HG03442 (cell line): ENCODE results near the gene PALB2.
A peak's percentile ranks its signal among the peaks of the same experiment; 100 is the strongest.

ENCODE experiments used
- ATAC-seq: cut with Tn5 transposase; IDR thresholded peaks from one replicate; pipeline ENCODE4 v1.9.1; 2021; ENCODE audit warnings: mild to moderate bottlenecking, moderate library complexity; ENCODE audit not compliant: unreplicated experiment

PALB2 gene

DNA sequence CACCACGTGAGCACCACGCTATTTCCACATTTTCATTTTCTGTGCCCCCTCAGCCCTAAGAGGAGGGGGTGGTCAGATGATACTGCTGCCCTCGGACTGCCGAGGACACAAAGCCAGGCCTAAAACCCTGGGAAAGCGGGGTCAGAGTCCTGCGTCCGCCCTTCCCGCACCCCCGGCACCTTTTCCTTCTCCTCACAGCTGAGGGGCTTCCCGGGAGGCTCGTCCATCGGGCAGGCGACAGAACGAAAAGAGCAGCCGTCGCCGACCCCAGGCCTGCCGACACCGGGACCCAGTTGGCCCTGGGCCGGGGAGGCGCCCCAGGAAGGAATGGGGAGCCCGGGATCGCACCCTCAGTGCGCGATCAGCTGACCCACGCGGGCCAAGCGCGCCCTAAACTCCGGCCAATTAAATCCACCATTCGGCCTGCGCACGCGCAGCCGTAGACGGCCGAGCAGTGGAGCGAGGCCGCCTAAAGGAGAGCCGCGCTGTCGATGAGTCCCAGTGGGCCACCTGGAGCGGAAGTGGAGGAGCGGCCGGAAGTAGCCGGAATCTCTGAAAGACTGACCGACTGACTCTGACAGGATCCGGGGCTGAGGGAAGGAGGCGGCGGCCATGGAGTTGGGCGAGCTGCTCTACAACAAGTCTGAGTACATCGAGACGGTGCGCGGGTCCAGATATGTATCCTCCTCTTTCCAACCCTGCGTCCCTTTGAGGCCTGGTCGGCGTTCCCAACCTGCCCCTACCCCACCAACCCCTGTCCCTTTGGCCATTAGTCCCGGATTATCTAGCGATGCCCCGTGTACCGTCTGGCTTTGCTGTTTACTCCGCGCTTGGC is at the start of gene PALB2, which contains the start of gene DCTN5:
PALB2 (minus strand) TSS at position 380 of the 835 bp plus-strand sequence; CDS start at position 227, 153 bp downstream.
DCTN5 (plus strand) TSS at position 536 of the 835 bp plus-strand sequence; CDS start at position 613, 77 bp downstream.
- ATAC-seq: peak; percentile 94

DNA sequence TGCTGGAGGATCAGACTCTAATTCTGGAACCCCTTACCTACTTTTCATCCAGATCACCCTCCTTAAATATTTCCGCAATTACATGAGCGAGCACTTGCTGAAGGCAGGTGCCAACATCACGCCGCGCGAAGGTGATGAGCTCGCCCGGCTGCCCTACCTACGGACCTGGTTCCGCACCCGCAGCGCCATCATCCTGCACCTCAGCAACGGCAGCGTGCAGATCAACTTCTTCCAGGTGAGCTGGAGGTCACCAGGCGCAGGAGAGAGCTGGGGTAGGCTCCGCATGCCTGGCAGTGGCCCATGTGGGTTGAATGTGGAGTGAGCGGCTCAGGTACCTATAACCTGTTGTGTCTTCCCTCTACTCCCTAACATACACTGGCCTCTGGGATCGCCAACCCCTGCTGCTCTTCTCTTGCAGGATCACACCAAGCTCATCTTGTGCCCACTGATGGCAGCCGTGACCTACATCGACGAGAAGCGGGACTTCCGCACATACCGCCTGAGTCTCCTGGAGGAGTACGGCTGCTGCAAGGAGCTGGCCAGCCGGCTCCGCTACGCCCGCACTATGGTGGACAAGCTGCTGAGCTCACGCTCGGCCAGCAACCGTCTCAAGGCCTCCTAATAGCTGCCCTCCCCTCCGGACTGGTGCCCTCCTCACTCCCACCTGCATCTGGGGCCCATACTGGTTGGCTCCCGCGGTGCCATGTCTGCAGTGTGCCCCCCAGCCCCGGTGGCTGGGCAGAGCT is 48.5 kb upstream of the PALB2 start:
- no peak for ATAC-seq

DNA sequence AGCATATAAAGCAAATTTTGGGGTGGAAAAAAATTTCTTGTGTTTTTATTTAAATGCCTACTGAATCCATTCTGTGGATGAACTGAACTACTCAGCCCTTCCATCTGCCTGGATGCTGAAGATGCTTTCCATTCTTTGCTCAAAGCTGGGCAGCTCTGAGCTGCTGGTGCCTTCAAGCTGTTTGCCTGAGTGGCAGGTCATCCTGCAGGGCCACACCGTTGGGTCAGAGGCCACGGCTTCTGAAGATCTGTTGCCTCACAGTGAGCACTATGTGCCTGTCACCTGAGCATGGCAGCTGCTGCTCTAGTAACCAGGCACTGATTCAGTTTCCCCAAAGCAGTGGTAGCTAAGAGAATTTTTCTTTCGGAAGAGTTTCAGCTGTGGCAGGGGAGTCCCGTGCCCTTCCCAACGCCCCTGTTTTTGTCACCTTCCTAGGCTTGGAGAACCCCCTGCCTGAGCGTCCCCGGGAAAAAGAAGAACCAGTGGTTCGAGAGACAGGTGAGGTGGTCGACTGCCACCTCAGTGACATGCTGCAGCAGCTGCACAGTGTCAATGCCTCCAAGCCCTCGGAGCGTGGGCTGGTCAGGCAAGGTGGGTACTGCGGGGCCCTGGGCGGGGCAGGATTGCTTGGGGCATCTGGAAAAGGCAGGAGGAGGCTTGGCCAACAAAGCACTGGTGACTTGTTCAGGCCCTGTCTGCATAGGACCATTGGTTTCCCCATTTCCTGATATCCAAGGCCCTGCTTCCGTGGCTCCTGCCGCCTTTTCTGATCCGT is 46.1 kb upstream of the PALB2 start:
- ATAC-seq: no peak

DNA sequence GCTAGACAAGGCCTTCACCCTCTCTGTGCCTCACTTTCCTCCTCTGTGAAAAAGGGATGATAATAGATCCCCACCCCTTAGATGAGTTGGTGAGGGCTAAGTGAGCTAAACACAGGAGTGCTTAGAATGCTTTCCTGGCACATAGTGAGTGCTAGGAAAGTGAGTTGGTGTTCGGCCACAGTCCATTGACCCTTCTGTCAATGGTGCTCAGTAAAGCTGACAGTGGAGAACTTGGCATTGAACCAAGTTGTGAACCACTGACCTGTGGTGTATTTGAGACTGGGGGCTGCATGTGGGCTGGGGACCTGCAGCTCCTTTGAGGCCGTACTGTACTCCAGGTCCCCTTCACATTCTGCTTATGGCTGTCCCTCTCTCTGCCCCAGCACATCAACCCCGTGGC is 42.4 kb upstream of the PALB2 start:
- no peak for ATAC-seq

DNA sequence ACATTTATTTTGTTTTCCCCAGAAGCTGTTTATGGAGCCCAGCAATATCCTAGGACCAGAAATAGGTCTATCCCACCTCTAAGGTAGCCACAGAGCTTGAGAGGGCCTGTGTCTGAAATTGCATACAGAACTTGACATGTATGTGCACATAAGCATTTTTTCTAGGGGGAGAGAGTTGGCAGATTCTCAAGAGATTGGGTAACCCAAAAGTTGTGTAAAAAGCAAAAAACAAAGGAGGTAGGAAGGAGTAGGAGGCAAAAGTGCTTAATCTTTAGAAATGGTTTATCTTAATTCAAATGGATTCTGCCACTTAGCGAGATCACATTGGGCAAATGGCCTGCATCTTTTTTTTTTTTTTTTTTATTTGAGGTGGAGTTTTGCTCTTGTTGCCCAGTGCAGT is 41.1 kb upstream of the PALB2 start:
- ATAC-seq: no peak

DNA sequence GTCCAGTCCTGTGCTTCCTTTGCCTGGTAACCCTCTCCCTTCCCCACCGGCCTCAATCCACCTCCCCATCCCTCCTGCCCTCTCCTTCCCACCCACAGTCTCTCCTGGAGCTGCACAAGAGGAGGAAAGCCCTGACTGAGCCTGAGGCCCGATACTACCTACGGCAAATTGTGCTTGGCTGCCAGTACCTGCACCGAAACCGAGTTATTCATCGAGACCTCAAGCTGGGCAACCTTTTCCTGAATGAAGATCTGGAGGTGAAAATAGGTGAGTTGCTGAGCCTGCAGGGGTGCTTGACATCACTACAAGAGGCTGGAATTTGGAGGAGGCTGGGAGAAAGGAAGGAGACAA is 38.9 kb upstream of the PALB2 start:
- ATAC-seq: no peak

DNA sequence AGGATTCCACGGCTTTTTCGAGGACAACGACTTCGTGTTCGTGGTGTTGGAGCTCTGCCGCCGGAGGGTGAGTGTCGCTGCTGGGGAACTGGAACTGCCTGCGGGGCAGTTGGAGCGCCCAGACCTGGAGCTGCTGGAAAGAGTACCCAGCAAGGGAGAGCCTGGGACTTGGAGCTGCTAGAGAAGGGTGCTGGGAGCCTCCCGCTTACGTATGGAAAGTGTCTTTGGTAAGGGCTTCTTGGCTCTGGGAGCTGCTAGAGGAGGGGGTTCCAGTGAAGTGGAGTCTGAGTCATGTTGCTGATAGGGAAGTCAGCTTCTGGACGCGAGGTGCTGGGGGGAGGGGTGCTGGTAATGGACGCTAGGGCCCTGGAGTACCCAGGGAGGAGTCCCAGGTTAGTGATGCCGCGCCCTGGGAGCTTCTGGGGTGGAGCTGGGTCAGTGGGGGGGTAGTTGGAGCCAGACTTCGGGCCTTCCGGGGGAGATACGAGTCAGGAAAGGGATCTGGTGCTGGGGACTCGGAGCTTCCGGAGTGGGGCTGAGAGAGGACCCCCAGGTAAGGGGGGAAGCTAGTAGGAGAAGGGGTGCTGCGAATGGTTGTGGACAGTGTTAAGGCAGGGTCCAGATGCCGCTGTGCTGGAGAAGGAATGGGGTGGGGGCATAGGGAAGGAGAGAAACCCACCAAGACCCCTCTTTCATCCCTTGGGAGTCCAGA is 38.3 kb upstream of the PALB2 start:
- ATAC-seq: no peak

DNA sequence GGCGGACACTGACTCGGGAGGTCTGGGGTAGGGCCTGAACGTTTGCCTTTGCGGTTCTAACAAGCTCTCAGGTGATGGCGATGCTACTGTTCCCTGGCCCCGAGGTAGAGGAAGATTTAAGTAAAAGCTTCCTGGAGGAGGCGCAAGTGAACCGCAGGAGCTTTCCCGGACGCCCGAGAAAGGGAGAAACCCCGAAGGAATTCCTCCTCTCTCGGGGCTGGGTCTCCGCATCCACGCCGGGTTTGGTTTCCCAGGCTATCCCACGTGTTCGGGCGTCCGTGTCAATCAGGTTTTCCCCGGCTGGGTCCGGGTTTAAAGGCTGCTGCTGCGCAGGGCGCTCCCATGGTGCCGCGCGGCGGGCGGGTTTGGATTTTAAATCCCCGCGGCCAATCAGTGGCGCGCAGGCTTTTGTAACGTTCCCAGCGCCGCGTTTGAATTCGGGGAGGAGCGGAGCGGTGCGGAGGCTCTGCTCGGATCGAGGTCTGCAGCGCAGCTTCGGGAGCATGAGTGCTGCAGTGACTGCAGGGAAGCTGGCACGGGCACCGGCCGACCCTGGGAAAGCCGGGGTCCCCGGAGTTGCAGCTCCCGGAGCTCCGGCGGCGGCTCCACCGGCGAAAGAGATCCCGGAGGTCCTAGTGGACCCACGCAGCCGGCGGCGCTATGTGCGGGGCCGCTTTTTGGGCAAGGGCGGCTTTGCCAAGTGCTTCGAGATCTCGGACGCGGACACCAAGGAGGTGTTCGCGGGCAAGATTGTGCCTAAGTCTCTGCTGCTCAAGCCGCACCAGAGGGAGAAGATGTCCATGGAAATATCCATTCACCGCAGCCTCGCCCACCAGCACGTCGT is 37.5 kb upstream of the PALB2 start, which contains the start of gene PLK1:
PLK1 (plus strand) TSS at position 460 of the 844 bp plus-strand sequence; CDS start at position 504, 44 bp downstream.
- ATAC-seq: peak; percentile 92

DNA sequence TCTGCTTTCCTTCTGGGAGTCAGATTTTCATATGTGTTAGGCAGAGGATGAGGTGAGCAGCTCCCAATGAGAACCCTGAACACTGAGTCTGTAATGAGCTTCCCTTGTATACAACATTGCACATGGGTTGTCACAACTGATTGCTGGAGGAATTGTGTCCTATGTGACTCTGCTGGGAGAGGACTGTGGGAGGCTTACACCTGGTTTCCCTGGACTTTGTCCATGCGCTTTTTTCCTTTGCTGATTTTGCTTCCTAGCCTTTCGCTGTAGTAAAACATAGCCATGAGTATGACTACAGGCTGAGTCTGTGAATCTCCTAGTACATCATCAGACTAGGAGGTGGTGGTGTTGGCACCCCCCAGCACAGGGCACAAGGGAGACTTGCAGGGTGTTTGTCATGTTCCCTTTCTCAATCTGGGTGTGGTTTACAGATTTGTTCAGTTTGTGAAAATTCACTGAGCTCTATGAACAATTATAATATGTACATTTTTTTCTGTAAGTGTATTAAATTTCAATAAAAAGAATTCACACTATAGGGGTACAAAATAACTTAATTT is 35.9 kb upstream of the PALB2 start:
- no peak for ATAC-seq

DNA sequence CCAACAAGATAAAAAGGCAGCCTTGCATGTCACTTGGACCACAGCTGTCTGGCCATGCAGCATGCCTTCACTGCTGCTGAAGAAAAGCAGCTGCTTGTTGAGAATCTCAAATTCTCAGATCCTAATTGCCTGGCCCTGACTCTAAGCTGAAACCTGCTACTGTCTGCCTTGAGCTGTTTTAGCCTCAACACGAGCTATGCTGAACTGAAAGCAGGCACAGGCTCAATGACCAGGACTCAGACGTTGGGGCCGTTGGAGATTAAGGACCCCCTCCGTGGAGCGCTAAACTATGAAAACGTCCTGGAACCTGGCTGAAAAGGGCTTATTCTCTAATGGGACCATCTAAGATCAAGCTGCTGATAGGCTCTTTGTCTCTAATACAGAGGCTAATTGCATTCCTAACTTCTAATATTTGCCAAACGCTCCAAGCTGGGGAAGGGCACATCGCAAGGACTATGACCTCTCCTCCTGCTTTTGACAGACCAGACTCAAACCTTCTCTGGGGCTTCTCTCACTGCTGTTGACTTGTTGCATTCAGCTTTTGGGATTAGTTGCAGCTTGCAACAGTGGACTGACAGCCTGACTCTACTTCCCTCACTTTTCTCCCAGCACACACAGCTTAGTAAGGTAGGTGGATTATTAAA is 33.0 kb upstream of the PALB2 start:
- ATAC-seq: no peak

DNA sequence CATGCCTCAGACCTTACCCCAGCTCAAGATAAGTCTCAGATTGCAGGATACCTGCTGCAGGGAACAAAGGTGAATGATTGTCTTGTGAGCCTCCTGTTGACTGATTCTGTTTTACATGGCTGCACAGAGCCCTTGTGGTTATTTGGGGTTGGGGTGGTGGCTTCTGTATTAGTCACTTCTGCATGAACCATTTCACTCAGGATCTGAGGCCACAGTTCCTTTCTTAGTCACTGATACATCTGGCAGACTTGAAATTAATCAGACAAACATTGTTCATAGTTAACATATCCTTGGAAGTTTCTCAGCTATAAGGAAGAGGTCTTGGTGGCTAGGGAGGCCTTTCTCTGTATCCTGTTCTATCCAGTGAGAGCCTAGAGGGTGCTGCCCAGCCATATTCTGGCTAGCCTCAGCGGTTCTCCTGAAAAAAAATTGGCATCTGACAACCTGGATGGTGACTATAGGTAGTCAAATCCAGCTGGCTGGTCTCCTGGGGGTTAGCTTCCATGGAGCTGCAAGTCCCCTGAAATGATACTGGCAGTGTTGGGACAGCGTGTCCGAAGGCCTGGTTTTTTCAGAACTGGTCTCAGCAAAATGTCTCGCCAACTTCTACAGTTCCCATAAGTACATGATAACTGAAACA is 29.1 kb upstream of the PALB2 start:
- ATAC-seq: peak; percentile 96

DNA sequence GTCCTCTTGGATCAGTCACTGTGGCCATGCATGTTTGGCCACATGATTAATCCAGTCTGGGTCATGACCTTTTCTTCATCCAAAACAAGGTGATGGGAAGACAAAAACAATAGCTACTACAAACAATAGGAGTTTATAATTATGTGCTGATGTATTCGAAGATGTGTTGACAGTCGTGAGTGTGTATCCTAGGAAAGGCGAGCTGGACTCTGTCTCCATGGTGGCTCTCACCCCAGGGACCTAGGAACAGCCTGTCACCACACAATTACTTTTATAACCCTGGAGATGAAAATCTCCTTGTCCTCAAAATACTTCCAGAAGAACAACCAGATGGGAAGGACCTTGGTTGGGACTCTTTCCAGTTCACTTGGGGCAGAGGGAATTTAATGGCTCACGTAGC is 27.8 kb upstream of the PALB2 start:
- no peak for ATAC-seq

DNA sequence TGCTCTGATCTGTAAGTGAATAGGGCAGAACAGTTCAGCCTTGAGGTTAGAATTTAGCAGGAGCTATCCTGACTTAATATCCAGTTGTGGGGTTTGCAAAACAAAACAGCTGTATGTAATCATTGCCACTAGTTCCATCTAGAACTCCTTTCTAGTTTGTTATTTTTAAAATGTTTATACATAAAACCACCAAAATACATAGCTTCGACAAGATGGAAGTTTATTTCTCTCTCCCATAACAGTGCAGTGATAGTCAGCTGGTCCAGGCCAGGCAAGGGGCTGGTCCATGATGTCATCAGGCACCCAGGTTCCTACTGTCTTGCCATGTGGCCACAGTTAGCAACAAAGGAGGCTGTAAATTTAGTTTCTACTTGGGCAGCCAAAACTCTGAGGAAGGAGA is 27.1 kb upstream of the PALB2 start:
- ATAC-seq: no peak

DNA sequence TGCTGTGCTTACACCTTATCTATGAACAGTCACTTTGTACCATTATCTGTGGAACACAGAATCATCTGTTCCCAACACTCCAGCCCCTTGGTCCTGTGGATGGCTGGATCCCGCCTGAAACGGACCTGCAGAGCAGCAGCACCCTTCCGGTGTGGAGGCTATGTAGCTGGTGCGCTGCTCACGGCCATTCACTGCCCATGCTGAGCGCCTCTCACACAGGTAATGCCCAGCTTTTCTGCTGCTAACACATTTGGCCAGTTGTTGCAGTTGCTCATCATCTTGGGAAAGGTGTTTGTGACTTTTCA is 26.2 kb upstream of the PALB2 start:
- no peak for ATAC-seq

DNA sequence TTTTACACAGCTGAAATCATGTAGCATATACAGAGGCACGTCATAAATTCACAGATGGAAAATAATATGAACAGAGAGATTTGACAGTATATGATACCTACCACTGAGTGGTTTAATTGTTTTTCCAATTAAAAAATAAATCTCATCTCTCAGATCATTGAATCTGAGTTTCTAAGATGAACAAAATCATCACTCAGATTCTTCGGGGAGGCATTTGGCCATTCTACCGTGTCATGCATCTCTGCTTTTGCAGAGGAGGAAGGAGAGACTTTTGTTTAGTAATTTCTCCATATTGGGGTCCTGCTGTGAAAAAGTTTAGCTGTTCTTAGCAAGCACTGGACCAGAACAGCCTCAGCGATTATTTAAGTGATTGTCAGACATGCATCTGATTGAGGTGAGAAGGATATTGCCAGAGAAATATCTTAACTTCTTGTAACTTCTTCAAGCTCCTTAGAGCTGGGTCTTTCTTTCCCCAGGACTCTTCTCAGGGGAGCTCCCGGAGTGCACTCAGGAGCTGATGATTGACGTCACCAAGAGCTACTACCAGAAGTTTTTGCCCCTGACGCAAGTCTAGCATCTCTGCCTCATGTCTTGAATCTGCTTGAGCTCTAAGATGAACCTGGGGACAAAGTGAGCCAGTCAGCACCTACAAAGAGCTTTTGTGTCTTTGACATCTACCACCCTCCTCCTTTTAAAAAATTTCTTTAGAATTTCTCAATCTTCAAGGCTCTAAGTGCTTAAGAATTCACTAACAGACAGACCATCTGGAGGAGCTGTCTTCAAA is 25.7 kb upstream of the PALB2 start:
- ATAC-seq: no peak

DNA sequence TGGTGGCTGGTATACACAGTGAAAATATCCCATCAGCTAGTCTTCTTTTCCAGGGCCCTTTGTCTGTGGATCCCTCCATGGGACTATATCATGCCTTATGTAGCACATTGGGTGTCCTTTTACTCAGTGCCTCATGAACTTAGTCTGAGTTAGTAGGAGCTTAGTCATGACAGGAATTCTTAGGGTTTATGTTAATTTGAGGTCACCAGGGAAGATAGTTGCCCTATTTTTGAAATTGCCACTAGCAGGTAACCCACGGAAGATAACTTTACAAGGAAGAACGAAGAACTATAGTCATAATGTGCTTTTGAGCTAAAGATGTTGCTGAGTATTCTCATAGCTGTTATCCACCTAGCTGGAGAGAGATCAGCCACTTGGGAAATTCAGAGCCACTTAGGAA is 22.8 kb upstream of the PALB2 start:
- no peak for ATAC-seq

DNA sequence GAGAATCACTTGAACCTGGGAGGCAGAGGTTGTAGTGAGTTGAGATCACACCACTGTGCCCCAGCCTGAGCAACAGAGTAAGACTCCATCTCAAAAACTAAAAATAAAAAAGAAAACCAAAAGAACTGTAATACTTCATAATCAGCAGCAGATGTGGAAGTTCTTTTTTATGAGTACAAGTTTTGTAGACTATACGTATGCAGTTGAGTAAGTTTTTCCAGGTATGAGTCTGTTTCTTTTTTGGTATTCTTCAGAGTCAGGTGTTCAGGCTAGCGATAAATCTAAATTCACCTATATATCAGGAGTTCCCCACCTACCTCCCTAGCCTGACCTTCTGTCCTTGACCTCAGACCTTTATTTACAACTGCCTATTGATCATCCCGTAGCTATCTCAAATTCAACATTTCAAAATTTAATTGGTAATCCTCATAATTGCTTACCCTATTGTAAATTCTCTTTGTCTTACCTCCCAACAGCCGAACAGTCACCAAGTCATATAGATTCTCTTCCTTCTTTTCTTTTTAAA is 10.9 kb upstream of the PALB2 start:
- no peak for ATAC-seq
